ENCODE data around the gene C12orf75.
"Not testable (repeated sequence)": the region's sequence is repeated elsewhere in the genome, so short reads cannot be mapped to it uniquely, and the experiment has no call there.

Gene C12orf75

GRCh38 chr12:105300883-105301282, 29.6 kb upstream of the C12orf75 start:
- H3K9me3 ChIP-seq (ENCODE audit: severe bottlenecking), result no peaks in the 10 kb centered on the region
- H3K36me3 ChIP-seq (ENCODE audit: low read depth), result no peaks in the 10 kb centered on the region
- no peak overlapping the region for H3K4me3 ChIP-seq (ENCODE audit: severe bottlenecking)
- DNase-seq (ENCODE audit: low spot score) (no peak), ATAC-seq (ENCODE audit: low read depth) (no peak)
- no peaks in the 10 kb centered on the region for H3K27me3 ChIP-seq (ENCODE audit: insufficient read depth, poor library complexity, severe bottlenecking)
- TF ChIP-seq, protein P1, sequence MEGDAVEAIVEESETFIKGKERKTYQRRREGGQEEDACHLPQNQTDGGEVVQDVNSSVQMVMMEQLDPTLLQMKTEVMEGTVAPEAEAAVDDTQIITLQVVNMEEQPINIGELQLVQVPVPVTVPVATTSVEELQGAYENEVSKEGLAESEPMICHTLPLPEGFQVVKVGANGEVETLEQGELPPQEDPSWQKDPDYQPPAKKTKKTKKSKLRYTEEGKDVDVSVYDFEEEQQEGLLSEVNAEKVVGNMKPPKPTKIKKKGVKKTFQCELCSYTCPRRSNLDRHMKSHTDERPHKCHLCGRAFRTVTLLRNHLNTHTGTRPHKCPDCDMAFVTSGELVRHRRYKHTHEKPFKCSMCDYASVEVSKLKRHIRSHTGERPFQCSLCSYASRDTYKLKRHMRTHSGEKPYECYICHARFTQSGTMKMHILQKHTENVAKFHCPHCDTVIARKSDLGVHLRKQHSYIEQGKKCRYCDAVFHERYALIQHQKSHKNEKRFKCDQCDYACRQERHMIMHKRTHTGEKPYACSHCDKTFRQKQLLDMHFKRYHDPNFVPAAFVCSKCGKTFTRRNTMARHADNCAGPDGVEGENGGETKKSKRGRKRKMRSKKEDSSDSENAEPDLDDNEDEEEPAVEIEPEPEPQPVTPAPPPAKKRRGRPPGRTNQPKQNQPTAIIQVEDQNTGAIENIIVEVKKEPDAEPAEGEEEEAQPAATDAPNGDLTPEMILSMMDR (IDR thresholded peaks at IDR 0.05; ENCODE audit: poor library complexity, severe bottlenecking), result no peak
- H3K4me1 ChIP-seq (ENCODE audit: insufficient read depth, poor library complexity, severe bottlenecking), result no peaks in the 10 kb centered on the region
- H3K27ac ChIP-seq (ENCODE audit: poor library complexity, severe bottlenecking), result no peak overlapping the region

GRCh38 chr12:105301696-105302095, 28.8 kb upstream of the C12orf75 start:
- H3K27ac ChIP-seq (ENCODE audit: poor library complexity, severe bottlenecking), result no peak overlapping the region
- no peak for DNase-seq (ENCODE audit: low spot score)
- no peaks in the 10 kb centered on the region for H3K36me3 ChIP-seq (ENCODE audit: low read depth)
- H3K27me3 ChIP-seq (ENCODE audit: insufficient read depth, poor library complexity, severe bottlenecking), result no peaks in the 10 kb centered on the region
- TF ChIP-seq, protein P1 (IDR thresholded peaks at IDR 0.05; ENCODE audit: poor library complexity, severe bottlenecking), result no peak
- H3K4me3 ChIP-seq (ENCODE audit: severe bottlenecking), result no peak overlapping the region
- ATAC-seq (ENCODE audit: low read depth), result no peak
- H3K9me3 ChIP-seq (ENCODE audit: severe bottlenecking), result no peaks in the 10 kb centered on the region
- H3K4me1 ChIP-seq (ENCODE audit: insufficient read depth, poor library complexity, severe bottlenecking), result no peaks in the 10 kb centered on the region

- H3K27ac ChIP-seq (ENCODE audit: poor library complexity, severe bottlenecking); ATAC-seq (ENCODE audit: low read depth); H3K36me3 ChIP-seq (ENCODE audit: low read depth); H3K9me3 ChIP-seq (ENCODE audit: severe bottlenecking); H3K4me3 ChIP-seq (ENCODE audit: severe bottlenecking); H3K27me3 ChIP-seq (ENCODE audit: insufficient read depth, poor library complexity, severe bottlenecking); DNase-seq (ENCODE audit: low spot score); H3K4me1 ChIP-seq (ENCODE audit: insufficient read depth, poor library complexity, severe bottlenecking): not testable (repeated sequence)
Measured at GRCh38 chr12:105302986-105303385, 27.5 kb upstream of the C12orf75 start.

GRCh38 chr12:105304626-105305025, 25.9 kb upstream of the C12orf75 start:
- H3K4me1 ChIP-seq (ENCODE audit: insufficient read depth, poor library complexity, severe bottlenecking); ATAC-seq (ENCODE audit: low read depth): not testable (repeated sequence)

DNA sequence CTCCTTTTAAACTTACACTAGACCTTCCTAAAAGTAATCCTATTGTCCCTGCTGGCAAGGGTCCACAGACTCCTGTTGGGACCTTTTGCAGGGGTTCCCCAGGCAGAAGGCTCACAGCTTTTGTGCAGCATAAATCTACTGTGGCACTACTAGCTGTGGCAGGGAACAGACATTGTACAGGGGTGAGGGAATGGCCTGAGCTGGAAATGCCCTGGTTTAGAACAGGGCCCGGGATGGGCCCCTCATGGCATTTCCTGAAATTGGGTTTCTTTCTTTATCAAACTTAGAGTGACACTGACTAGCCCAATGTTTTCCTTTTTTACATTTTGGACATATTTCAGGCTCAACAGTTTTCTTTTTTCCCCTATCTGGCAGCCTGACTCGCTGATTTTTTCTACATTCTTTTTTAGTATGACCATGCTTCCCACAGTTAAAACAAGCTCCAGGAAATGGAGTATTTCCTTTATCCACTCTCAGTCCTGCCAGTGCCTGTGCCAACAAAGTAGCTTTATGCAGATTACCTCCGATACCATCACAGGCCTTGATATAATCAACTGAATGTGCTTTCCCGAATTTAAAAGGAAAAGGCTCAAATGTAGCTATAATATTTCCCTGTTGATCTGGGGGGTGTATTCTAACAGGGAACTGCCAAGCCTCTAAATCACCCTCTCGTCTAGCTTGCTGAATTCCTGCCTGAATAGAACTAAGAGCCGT, 22.7 kb upstream of the C12orf75 start:
- not testable (repeated sequence) for ATAC-seq (ENCODE audit: low read depth); DNase-seq (ENCODE audit: low spot score)

More at GRCh38 chr12:105304626-105305025, 25.9 kb upstream of the C12orf75 start:
- H3K9me3 ChIP-seq (ENCODE audit: severe bottlenecking); H3K27me3 ChIP-seq (ENCODE audit: insufficient read depth, poor library complexity, severe bottlenecking); DNase-seq (ENCODE audit: low spot score); H3K27ac ChIP-seq (ENCODE audit: poor library complexity, severe bottlenecking); H3K36me3 ChIP-seq (ENCODE audit: low read depth); H3K4me3 ChIP-seq (ENCODE audit: severe bottlenecking): not testable (repeated sequence)

GRCh38 chr12:105308839-105309238, 21.7 kb upstream of the C12orf75 start:
- not testable (repeated sequence) for H3K4me1 ChIP-seq (ENCODE audit: insufficient read depth, poor library complexity, severe bottlenecking); H3K9me3 ChIP-seq (ENCODE audit: severe bottlenecking); ATAC-seq (ENCODE audit: low read depth); H3K27me3 ChIP-seq (ENCODE audit: insufficient read depth, poor library complexity, severe bottlenecking); DNase-seq (ENCODE audit: low spot score); H3K27ac ChIP-seq (ENCODE audit: poor library complexity, severe bottlenecking); H3K36me3 ChIP-seq (ENCODE audit: low read depth); H3K4me3 ChIP-seq (ENCODE audit: severe bottlenecking)

More for the DNA sequence above, 22.7 kb upstream of the C12orf75 start:
- H3K4me1 ChIP-seq (ENCODE audit: insufficient read depth, poor library complexity, severe bottlenecking); H3K4me3 ChIP-seq (ENCODE audit: severe bottlenecking); H3K27ac ChIP-seq (ENCODE audit: poor library complexity, severe bottlenecking); H3K36me3 ChIP-seq (ENCODE audit: low read depth); H3K27me3 ChIP-seq (ENCODE audit: insufficient read depth, poor library complexity, severe bottlenecking); H3K9me3 ChIP-seq (ENCODE audit: severe bottlenecking): not testable (repeated sequence)

DNA sequence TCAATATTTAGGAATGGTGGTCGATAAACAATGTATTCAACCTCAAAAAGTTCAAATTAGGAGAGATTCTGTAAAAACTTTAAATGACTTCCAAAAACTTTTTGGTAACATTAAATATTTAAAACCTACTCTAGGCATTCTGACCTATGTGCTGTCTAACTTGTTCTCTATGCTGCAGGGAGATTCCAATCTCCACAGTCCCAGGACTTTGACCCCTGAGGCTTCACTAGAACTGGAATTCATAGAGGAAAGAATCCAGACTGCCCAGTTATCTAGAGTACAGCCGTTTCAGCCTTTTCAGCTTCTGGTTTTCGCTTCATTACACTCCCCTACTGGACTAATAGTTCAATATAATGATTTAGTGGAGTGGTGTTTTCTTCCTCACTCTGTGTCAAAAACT, 21.1 kb upstream of the C12orf75 start:
- not testable (repeated sequence) for H3K9me3 ChIP-seq (ENCODE audit: severe bottlenecking); H3K4me3 ChIP-seq (ENCODE audit: severe bottlenecking); H3K27ac ChIP-seq (ENCODE audit: poor library complexity, severe bottlenecking); H3K27me3 ChIP-seq (ENCODE audit: insufficient read depth, poor library complexity, severe bottlenecking); H3K36me3 ChIP-seq (ENCODE audit: low read depth); ATAC-seq (ENCODE audit: low read depth); DNase-seq (ENCODE audit: low spot score); H3K4me1 ChIP-seq (ENCODE audit: insufficient read depth, poor library complexity, severe bottlenecking)

DNA sequence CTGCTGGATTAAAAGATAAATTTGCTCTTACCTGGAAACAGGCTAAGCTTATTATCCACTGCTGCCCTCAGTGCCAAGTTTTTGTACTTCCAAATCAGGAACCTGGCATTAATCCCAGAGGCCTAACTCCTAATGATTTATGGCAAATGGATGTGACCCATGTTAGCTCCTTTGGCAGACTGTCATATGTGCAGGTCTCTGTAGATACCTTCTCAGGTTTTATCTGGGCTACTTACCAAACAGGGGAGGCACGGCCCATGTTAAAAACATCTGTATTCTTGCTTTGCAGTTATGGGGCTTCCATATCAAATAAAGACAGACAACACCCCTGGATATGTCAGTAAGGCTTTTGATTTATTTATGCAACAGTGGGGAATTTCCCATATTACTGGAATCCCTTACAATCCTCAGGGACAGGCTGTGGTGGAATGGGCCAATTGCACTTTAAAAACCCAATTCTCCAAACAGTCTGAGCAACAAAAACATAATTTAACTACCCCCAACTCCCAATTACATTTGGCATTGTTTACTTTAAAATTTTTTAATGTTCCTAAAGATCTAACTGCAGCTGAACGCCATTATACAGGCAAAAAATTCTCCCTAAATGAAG, 19.9 kb upstream of the C12orf75 start:
- H3K4me3 ChIP-seq (ENCODE audit: severe bottlenecking); H3K27ac ChIP-seq (ENCODE audit: poor library complexity, severe bottlenecking); H3K9me3 ChIP-seq (ENCODE audit: severe bottlenecking); H3K36me3 ChIP-seq (ENCODE audit: low read depth); H3K4me1 ChIP-seq (ENCODE audit: insufficient read depth, poor library complexity, severe bottlenecking); H3K27me3 ChIP-seq (ENCODE audit: insufficient read depth, poor library complexity, severe bottlenecking); ATAC-seq (ENCODE audit: low read depth); DNase-seq (ENCODE audit: low spot score): not testable (repeated sequence)

DNA sequence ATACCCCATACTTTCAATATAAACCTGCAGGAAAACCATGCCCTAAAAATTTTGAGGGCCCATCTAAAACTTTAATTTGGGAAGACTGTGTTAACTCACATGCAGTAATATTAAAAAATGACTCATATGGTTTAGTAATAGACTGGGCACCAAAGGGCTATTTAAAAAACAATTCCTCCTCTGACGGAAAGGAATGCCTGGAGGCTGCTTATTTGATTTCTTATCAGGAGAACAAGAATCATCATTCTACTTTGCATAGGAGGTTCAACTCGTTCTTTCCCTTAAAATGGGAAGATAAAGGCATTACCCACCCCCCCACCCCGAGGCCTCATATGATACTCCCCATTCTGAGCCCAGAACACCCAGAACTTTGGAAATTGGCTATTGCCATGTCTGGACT, 18.6 kb upstream of the C12orf75 start:
- not testable (repeated sequence) for DNase-seq (ENCODE audit: low spot score); H3K9me3 ChIP-seq (ENCODE audit: severe bottlenecking); H3K27ac ChIP-seq (ENCODE audit: poor library complexity, severe bottlenecking); H3K4me3 ChIP-seq (ENCODE audit: severe bottlenecking); ATAC-seq (ENCODE audit: low read depth); H3K36me3 ChIP-seq (ENCODE audit: low read depth); H3K27me3 ChIP-seq (ENCODE audit: insufficient read depth, poor library complexity, severe bottlenecking)
- peaks cover 14% of the 10 kb centered on the region for H3K4me1 ChIP-seq (ENCODE audit: insufficient read depth, poor library complexity, severe bottlenecking)

GRCh38 chr12:105313755-105314154, 16.7 kb upstream of the C12orf75 start:
- not testable (repeated sequence) for H3K9me3 ChIP-seq (ENCODE audit: severe bottlenecking); H3K36me3 ChIP-seq (ENCODE audit: low read depth); H3K27ac ChIP-seq (ENCODE audit: poor library complexity, severe bottlenecking); H3K27me3 ChIP-seq (ENCODE audit: insufficient read depth, poor library complexity, severe bottlenecking); H3K4me3 ChIP-seq (ENCODE audit: severe bottlenecking); DNase-seq (ENCODE audit: low spot score); ATAC-seq (ENCODE audit: low read depth)
- peaks cover 23% of the 10 kb centered on the region for H3K4me1 ChIP-seq (ENCODE audit: insufficient read depth, poor library complexity, severe bottlenecking)

All from RWPE2 (cell line).